Gastrocnemius medialis (tissue), 4 donors: ENCODE measurements around the gene CEP350.

Experiments
- CTCF ChIP-seq, 5 experiments: fragments of 450-650 bp in 3 of 5; fragments of 200-600 bp in 2 of 5; sonication (generic) in 2 of 5; IDR thresholded peaks in 4 of 5; conservative IDR thresholded peaks in 1 of 5; 1 replicate in 4 of 5; 2 replicates in 1 of 5; pipeline ENCODE4 v1.5.1; 2016 to 2019; ENCODE audit warnings: antibody characterized with exemption in 5 of 5, mild to moderate bottlenecking in 3 of 5, moderate library complexity in 3 of 5
- POLR2A ChIP-seq, 2 donors: fragments of 450-650 bp; IDR thresholded peaks; one replicate each; pipeline ENCODE4 v1.6.1; 2017; ENCODE audit warnings: antibody characterized with exemption in 2 of 2, mild to moderate bottlenecking in 2 of 2, moderate library complexity in 2 of 2

- no peak for TF ChIP-seq CTCF (IDR thresholded peaks at IDR 0.05 in 4 of 5, conservative IDR thresholded peaks at IDR 0.05 in 1 of 5)
- no peak for TF ChIP-seq POLR2A (IDR thresholded peaks at IDR 0.05)
These were observed 162.6 kb downstream of the CEP350 start for GRCh38 chr1:180116964-180117763.
